ENCODE results near the gene CERS4. TPM values are rescaled to one million over a fixed set of nuclear protein-coding genes. Genes with fewer than 3 reads are reported as not detected.

CERS4 gene
- total and polyA plus RNA-seq, 10 of the 15 experiments (the other 5 are each of a cell fraction or from before 2014, with no cell fraction given): 0.34 to 62.1 (median 20.7) TPM

- Histone ChIP-seq H3K27me3 (replicated peaks in 1 of 2; ENCODE audit: control insufficient read depth in 2 of 2, insufficient read depth in 2 of 2, low read length in 1 of 2) (no peaks in the 10 kb centered on the region), H3K36me3 (ENCODE audit: control insufficient read depth in 2 of 2, insufficient read depth in 2 of 2, low read length in 1 of 2) (no peaks in the 10 kb centered on the region), H3K4me1 (ENCODE audit: control insufficient read depth, insufficient read depth, low read length) (peaks cover 21% of the 10 kb centered on the region), H3K4me3 (peak overlapping the region; percentile 47), H3K9ac (ENCODE audit: control insufficient read depth, insufficient read depth, low read length) (peak overlapping the region; percentile 79), H3K79me2 (ENCODE audit: control insufficient read depth, insufficient read depth, low read length) (no peaks in the 10 kb centered on the region), H4K20me1 (ENCODE audit: control insufficient read depth, insufficient read depth) (no peaks in the 10 kb centered on the region), H3K9me3 (replicated peaks; ENCODE audit: control insufficient read depth, insufficient read depth, low read length) (no peaks in the 10 kb centered on the region), H3K4me2 (ENCODE audit: control insufficient read depth, insufficient read depth) (peak overlapping the region; percentile 96), H2AFZ (ENCODE audit: control insufficient read depth, low read depth, low read length) (peak overlapping the region; percentile 77), H3K27ac (ENCODE audit: control insufficient read depth, insufficient read depth) (peak overlapping the region; percentile 95)
- ATAC-seq (no peak), DNase-seq (ENCODE audit: low read depth, low spot score) (no peak), FAIRE-seq (no peak)
- RAD21 ChIA-PET (ENCODE audit: unreplicated experiment): interaction anchor here (0.5 to 2.1 kb wide), 3 partner anchors 71 to 349 kb away, joined by 3 to 6 read pairs (median 4); no protein-coding TSS in a partner anchor
- WGBS (ENCODE audit: insufficient coverage, insufficient replicate concordance, low lambda C conversion rate, missing lambda C conversion rate): 18% methylated on average over 3 of the region's 3 CpGs
- BruUV-seq (replicated peaks): no TSS peak
- POLR2A ChIA-PET: interaction anchor here (0.7 to 1.2 kb wide), 3 partner anchors 50 to 120 kb away, joined by 3 to 4 read pairs (median 3); partner anchors contain the start of gene RAB11B
- no peak for TF ChIP-seq RBBP5 (conservative IDR thresholded peaks at IDR 0.05)
- no peak for TF ChIP-seq BCL11A (IDR thresholded peaks at IDR 0.05; ENCODE audit: low read depth, low read length)
- TF ChIP-seq ZBED1 (IDR thresholded peaks at IDR 0.05; ENCODE audit: borderline replicate concordance): no peak
- TF ChIP-seq NFYB (IDR thresholded peaks at IDR 0.05; ENCODE audit: insufficient read depth, low read depth, low read length): no peak
- no peak for TF ChIP-seq HCFC1 (IDR thresholded peaks at IDR 0.05; ENCODE audit: low read length)
- TF ChIP-seq NR2C1 (IDR thresholded peaks at IDR 0.05): no peak
- TF ChIP-seq PAX8 (IDR thresholded peaks at IDR 0.05): no peak
- TF ChIP-seq E2F4 (IDR thresholded peaks at IDR 0.05; ENCODE audit: low read depth, low read length): no peak
- TF ChIP-seq ZBTB4 (CRISPR knock-in tag; IDR thresholded peaks at IDR 0.05): no peak
- no peak for TF ChIP-seq SUZ12 (IDR thresholded peaks at IDR 0.05; ENCODE audit: unreplicated experiment)
- TF ChIP-seq EGR1 (IDR thresholded peaks at IDR 0.05; ENCODE audit: borderline replicate concordance in 1 of 2, low read depth in 2 of 2, low read length in 2 of 2): no peak
- no peak for TF ChIP-seq ZZZ3 (IDR thresholded peaks at IDR 0.05; ENCODE audit: control insufficient read depth, insufficient read length, low read depth)
- TF ChIP-seq FOS (IDR thresholded peaks at IDR 0.05; ENCODE audit: borderline replicate concordance, extremely low read depth, insufficient read length): no peak
- no peak for TF ChIP-seq ATF2 (IDR thresholded peaks at IDR 0.05; ENCODE audit: low read length)
- no peak for TF ChIP-seq SMC3 (IDR thresholded peaks at IDR 0.05; ENCODE audit: borderline replicate concordance, low read length)
- TF ChIP-seq SMARCA5 (IDR thresholded peaks at IDR 0.05): no peak
- TF ChIP-seq NFXL1 (IDR thresholded peaks at IDR 0.05; ENCODE audit: borderline replicate concordance): no peak
- CTCF ChIA-PET: interaction anchor here (0.6 to 1.7 kb wide), 8 partner anchors 8 to 244 kb away, joined by 3 to 6 read pairs (median 4); partner anchors contain the start of genes NDUFA7, RAB11B, RPS28 and ZNF414
- in situ Hi-C loops (cut with MboI): loop anchor here (5.0 kb wide), 1 partner anchor 38 kb away; the partner anchor contains the start of gene CD320
- intact Hi-C loops (cut with micrococcal nuclease; ENCODE audit: unreplicated experiment): loop anchor here (5.0 kb wide), 2 partner anchors 53 to 128 kb away; partner anchors contain the start of genes NDUFA7 and RPS28
- SMC1A ChIA-PET (ENCODE audit: uncharacterized antibody, unreplicated experiment): interaction anchor here (0.6 to 1.2 kb wide), 3 partner anchors 52 to 70 kb away, joined by 3 read pairs; partner anchors contain the start of genes NDUFA7 and RPS28
Observed at GRCh38 chr19:8269724-8270123, 60.6 kb downstream of the CERS4 start.
